HG03066 (cell line): ENCODE results near the gene ATP6V1G3.
"Not testable (repeated sequence)": the region's sequence is repeated elsewhere in the genome, so short reads cannot be mapped to it uniquely, and the experiment has no call there.

Experiments used
- ATAC-seq: cut with Tn5 transposase; IDR thresholded peaks from one replicate; pipeline ENCODE4 v1.9.1; 2021; ENCODE audit warnings: low read depth; ENCODE audit not compliant: unreplicated experiment

ATP6V1G3 gene, protein sequence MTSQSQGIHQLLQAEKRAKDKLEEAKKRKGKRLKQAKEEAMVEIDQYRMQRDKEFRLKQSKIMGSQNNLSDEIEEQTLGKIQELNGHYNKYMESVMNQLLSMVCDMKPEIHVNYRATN

DNA sequence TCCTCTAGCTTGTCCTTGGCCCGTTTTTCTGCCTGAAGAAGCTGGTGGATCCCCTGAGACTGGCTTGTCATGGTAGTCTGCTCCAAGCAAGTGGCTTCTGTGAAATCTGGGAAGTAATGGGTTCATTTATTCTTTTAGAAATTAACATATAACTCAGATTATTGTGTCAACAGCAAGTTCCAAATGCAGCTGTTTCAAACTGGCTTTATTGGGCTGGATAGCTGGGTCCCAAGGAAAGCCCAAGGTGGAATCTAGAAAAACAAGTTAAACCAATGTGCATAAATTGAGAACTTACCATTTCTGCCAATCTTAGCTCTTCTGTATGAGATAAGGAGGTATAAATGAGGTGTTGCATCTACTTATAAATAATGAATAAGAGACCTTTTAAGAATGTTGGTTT is at the start of gene ATP6V1G3:
Gene ATP6V1G3, minus strand, starts transcription at position 101 of the 400 bp plus-strand sequence. Its CDS starts 30 bp downstream, at position 71.
- ATAC-seq: no peak

DNA sequence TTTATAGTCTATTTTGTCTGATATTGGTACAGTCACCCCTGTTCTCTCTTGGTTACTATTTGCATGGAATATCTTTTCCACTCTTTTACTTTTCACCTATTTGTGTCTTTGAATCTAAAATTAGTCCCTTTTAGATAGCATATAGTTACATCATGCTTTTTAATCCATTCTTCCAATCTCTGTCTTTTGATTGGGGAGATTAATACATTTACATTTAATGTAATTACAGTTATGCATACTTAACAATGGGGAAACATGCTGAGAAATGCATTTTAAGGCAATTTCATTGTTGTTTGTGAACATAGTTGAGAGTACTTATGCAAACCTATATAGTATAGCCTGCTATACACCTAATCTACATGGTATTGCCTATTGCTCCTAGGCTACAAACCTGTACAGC is 48.4 kb upstream of the ATP6V1G3 start:
- ATAC-seq: no peak

DNA sequence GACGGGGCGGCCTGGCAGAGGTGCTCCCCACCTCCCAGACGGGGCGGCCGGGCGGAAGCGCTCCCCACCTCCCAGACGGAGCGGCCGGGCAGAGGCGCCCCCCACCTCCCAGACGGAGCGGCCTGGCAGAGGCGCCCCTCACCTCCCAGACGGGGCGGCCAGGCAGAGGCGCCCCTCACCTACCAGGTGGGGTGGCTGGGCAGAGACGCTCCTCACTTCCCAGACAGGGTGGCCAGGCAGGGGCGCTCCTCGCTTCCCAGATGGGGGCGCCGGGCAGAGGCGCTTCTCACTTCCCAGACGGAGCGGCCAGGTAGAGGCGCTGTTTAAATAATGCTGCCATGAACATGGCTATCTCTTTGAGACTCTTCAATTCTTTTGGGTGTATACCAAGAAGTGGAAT is 43.7 kb upstream of the ATP6V1G3 start:
- ATAC-seq: no peak

DNA sequence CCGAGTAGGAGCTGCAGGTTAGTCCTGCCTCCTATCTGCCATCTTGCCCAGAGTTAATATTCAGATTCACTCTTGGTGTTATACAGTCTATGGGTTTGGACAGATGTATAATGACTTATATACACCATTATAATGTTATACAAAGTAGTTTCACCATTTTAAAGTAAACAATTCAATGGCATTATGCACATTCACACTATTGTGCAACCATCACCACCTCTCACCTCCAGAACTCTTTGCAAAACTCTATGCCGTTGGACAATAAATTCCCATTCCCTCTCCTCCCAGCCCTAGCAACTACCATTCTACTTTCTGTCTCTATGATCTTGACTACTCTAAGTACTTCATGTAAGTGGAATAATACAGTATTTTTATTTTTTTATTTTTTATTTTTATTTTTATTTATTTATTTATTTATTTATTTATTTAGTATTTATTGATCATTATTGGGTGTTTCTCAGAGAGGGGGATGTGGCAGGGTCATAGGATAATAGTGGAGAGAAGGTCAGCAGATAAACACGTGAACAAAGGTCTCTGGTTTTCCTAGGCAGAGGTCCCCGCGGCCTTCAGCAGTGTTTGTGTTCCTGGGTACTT is 42.8 kb upstream of the ATP6V1G3 start:
- ATAC-seq: not testable (repeated sequence)

DNA sequence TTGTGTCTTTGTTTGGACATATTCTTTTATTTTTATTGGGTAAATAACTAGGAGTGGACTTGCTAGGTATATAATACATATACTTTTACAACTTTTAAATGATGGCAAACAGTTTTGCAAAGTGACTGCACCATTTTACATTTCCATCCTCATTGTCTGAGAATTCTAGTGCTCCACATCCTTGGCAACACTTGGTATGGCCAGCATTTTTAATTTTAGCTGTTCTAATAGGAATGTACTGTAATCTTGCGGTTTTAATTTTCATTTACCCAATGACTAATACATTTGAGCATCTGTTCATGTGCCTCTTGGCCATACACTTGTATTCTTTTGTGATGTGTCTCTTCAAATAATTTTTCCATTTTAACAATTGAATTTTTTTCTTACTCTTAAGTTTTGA is 37.0 kb upstream of the ATP6V1G3 start:
- ATAC-seq: no peak

DNA sequence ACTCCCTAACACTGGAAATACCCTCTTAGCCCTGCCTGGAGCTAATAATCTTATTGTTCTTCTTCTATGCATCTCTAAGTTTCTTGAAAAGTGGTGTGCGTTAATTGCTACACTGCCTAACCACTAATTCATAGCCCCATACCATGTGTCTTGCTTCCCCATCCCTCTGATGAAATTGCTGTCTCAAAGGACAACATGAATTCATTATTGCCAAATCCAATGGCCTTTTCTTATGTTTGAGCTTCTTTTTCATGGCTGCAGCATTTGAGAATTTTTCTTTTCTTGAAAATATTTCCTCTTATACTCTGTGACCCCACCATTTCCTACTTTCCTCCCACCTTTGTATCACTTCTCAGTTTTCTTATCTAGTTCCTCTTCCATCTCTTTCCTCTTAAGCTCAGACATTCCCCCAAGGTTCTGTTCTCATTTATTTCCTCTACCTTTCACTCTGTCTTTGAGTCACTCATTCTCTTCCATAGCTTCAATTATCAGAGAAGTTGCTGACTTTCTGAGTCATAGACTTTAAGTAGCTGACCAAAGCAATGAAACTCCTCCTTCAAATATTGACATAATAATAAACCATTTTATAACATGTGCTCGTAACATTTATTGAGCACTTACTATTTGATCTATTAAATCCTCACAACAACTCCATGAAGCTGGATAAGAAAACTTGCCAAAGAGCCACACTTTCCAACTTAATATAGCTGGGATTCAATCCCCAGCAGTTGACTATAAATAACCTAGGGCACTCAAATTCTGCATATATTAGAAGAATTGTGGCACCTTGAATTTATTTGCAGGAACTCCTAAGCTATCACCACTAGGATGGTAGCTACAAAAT is 35.5 kb upstream of the ATP6V1G3 start:
- peak; percentile 76 for ATAC-seq

DNA sequence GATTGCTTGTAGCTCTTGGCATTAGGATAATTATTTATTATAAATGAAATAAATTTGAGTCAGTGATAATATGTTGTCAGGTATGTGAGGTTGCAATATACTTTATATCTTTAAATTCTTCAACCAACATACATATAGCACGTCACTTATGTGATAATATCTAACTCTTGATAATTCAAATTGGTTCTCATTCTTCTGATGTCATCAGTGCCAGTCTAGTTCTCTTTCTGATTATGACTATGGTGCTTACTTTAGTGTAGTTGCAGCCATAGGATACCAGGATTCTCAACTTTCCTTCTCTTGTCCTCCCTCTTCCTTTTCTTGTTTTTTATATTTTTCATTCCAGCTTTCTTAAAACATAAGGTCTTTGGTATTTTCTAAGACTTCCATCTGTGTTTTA is 34.8 kb upstream of the ATP6V1G3 start:
- no peak for ATAC-seq

DNA sequence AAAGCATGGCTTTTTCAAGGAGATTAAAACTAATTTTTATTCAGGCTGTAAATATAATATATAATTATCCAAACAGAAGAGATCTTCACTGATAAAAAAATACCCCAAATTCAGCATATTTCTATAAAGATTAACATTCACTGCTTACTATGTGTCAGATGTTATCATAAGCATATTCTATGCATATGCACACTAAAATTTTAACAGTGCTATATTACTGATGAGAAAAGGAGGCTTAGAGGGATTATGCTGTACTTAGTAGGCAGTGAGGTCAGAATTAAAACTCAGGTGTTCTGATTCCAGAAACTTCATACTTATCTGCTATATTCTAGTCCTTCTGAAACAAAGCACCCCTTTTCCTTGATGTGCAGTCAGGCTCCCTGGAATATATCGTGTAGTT is 33.8 kb upstream of the ATP6V1G3 start:
- no peak for ATAC-seq

DNA sequence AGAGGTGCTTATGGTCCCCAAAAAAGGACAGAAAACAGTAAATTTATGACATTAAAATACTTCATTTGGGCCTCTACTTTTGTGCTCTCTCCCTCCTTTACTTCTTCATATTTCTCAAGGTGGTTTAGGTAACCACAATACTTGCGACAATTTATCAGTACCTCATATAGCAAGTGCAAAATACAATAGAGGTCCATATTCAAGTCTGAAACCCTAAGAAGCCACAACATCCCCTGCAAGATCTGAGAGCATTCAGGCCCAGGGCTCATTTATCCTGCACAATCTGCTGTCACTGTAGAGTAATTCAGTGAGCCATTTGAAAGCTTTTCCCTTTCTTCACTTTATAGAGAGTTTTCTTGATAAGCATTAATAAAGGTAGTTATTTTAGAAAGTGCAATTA is 24.2 kb upstream of the ATP6V1G3 start:
- ATAC-seq: no peak

DNA sequence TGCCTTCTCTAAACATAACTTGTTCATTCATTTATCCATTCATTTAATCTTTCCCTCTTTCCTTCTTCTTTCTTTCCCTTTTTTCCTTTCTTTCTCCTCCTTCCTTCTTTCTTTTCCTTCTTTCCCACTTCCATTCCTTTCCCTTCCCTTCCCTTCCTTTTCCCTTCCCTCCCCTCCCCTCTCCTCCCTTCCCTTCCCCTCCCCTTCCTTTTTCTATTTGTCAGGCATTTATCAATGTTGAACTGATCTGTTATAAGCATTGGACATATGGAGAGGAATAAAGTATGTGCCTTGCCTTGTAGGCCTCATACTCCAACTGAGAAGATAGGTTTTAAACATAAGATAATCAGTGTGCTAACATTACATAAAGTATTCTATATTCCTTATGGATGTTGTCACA is 23.7 kb upstream of the ATP6V1G3 start:
- no peak for ATAC-seq

DNA sequence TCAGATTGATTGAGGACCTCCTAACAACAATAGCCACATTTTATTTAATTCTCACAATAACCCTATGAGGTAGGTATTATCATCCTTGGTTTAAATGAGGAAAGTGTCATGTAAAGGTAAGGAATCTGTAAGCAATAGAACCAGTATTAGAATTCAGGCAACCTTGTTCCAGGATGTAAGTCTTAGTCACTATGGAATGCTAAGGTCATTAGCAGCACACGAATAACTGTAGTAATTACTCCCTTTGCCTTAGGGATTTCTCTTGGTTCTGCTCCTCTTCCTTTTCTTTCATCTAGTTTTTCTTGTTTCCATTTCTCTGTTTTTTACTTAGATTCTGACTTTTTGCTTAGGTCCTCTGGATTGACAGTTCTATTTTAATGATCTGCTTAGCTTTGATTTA is 23.1 kb upstream of the ATP6V1G3 start:
- no peak for ATAC-seq

DNA sequence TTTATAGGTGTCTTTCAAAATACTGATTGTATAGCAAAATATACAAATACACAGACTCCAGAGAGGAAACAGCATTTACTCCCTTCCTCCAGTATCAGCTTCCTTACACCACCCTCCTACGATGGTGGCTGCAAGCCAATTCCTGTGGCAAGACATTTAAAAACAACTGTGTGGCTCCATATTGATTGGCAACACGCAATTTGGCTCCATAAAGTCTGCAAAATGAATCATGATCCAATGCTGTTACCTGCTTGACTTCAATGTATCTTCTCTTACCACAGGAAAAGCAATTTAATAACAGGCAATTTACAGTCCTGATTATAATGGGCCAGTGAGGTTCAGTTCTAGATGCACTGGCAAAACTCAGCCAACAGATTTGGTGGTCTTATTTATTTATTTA is 19.7 kb upstream of the ATP6V1G3 start:
- no peak for ATAC-seq

DNA sequence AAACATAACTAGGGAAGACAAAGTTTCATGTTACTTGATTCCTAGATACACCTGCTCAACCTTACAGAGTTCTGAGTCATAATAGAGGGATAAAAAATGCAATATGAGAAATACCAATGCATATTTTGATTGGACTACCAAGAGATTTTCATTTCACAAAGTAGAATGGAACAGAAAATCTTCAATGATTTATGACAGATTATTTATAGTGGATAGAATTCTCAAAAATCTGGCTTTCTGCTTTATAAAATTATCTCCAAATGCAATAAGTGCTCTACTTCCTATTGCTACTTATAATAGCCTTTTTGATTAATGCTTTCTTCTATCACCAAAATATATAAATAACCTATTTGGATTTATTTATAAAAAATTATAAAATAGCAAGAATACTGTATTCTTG is 18.9 kb upstream of the ATP6V1G3 start:
- ATAC-seq: no peak

DNA sequence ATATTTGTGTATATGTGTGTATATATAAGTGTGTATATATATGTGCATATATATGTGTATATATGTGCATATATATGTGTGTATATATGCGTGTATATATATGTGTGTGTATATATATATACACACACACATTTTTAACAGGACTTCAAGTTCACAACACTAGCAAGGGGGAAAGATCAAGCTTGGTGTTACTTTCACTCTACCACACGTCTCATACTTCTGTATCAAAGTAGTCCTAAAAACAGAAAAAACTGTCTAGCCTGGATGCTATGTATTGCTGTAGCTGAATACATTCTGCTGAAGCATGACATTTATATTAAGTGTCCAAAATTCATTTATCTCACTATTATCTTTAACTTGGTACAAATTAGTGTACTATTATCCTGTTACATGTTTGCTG is 17.9 kb upstream of the ATP6V1G3 start:
- ATAC-seq: no peak

DNA sequence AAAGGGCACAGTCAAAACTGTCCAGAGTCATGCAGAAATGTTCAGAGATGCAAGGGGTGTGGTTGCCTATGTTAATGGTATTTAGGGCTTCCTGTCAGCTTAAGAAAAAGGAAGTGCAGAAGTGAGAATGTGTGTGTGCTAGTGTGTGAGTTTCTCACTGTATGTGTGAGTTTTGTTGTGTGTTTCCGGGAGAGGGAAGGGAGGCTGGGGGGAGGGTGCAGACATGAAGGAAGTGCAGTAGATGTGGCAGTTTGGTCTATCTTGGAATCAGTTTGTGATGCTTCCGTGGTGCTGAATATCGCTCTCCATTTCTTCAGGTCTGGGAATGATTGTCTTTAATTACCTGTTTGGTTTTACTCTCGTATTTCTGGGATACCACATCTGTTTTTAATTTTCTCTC is 16.5 kb upstream of the ATP6V1G3 start:
- ATAC-seq: peak; percentile 90

DNA sequence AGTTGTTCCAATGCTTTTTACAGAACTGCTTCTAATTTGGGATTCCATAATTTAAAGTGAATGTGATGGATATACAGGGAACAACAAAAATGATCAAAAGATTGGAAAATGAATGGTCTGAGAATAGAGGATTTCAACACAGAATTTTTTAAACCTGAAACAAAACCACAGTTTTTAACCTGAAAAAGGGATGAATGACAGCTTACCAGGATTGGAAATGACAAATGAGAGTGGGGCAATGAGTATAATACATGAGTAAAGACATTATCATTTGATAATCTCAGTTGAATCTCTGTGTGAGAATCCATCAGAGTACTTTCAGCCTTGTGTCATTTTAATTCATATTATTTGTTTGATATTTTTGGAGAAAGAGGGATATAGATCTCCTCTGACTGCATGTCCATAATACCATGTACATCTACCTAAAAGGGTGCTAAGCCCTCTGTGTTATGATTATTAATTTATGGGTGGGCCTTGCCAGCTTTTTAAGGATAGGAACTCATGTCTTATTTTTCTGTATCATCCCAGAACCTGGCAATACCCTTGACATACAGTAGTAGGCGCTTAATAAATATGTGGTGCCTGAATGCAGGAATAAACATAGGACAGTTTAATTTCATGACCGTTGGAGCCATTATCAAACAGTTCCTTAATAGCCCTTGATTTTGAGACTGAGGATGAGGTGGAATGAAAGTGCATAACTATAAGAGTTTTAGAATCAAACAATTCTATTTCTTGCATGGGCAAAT is 12.4 kb upstream of the ATP6V1G3 start:
- ATAC-seq: no peak

DNA sequence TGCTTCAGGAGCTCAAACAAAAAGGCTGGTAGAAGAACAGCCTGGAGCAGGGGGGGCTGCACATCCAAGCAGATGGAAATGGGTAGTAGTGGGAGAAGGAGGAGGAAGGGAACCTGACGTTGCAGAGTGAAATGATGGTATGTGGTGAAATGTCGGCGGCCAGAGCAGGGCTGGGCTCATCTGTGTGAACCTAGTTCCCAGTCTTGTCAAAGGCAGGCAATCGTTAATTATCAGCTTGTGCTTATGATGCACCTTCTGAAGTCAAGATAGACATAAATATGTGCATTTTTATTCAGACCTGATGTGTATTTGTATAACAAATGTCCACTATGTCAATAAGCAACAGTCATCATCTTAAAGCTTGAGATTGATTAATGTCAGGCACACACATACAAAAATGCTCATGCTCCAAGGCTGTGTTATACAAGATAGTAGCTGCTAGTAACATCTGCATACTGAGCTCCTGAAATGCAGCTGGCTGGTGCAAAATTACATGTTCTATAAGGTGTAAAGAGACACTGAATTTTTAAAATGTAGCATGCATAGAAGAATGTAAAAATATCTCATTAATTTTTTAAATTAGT is 10.6 kb upstream of the ATP6V1G3 start:
- ATAC-seq: no peak

DNA sequence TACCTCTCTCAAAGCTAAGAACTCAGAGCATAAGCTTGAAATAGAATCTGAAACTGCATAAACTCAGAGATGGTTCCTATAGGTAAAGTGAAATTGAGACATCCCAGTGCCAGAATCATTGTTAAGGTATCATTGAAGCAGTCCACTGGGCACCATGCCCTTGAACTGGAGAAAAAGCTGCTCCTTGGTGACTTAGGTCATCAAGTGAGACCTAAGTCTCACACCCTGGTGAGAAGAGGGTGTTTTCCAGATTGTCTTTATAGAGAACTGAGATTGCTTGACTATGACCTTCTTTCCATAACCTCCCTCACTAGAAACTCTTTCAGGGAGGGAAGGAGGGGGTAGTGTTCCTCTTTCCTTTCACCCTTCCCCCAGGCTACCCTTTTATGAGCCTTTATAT is 9.4 kb upstream of the ATP6V1G3 start:
- peak; percentile 81 for ATAC-seq

DNA sequence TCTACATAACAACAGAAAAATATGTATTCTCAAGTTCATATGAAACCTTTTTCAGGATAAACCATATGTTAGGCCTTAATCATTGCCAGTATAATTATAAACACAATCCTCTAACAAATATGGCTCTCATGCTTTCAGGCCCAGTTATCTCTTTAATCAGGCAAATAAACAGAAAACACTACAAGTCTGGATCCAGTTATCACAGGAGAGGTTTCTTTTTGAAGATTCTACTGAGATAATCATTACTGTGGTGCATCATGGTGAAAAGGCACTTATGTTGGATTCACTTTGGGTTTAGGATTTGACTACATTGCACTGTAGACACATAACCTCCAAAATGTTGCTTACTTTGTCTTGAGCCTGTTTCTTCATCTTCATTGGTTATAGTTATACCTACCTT is 8.4 kb upstream of the ATP6V1G3 start:
- no peak for ATAC-seq

DNA sequence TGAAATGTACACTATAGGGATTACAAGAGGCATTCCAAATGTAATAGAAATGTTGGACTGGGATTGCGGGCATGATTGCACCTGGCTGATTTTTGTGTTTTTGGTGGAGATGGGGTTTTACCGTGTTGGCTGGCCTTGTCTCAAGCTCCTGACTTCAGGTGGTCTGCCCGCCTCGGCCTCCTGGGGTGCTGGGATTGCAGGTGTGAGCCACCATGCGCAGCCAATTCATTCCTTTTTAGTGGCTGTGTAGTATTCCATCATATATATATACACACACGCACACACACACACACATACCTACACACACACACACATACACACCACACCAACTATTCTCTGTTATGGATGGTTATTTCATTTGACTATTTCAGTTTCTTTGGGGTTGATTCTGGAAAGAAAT is 4.7 kb upstream of the ATP6V1G3 start:
- no peak for ATAC-seq

DNA sequence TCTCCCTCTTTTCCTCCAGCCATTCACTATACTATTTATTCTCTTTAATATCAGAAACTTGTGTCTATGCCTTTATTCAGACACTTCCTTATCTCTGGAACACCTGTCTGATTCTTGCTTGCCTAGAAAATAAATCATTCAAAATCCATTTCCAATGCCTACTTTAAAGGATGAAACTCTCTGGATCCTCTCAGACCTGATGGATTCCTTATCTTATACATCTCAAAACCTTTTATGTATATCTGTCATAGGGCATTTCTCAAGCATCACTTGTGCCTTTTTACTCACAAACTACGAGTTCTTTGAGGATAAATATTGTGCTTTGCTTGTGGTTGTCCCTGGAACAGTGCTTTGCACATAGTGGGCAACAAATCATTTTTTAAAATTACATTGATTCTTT is 3.8 kb upstream of the ATP6V1G3 start:
- ATAC-seq: no peak
